ENCODE results near the gene NFKBIL1.

- TF ChIP-seq CTCF (IDR thresholded peaks at IDR 0.05) (no peak), POLR2A (IDR thresholded peaks at IDR 0.05) (no peak)
Observed at GRCh38 chr6:31556307-31556706, 8.9 kb downstream of the NFKBIL1 start.

Measured in testis (tissue), 2 donors.